Measurements from ENCODE around the gene FAM110D. TPM values are rescaled to one million over a fixed set of nuclear protein-coding genes. Genes with fewer than 3 reads are reported as not detected.

FAM110D gene
- total RNA-seq, 2 experiments from 2014 or later = not detected

DNA sequence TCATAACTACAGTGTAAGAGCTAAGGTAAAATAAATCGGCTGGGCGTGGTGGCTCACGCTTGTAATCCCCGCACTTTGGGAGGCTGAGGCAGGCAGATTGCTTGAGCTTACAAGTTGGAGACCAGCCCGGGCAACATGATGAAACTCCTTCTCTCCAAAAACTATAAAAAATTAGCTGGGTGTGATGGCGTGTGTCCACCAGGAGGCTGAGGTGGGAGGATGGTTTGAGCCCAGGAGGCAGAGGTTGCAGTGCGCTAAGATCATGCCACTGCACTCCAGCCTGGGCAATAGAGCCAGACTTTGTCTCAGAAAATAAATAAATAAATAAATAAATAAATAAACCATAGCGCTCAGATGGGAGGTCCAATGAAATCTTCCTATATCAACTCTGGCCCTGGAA, 16.7 kb upstream of the FAM110D start:
- no peak overlapping the region for H3K27ac Mint-ChIP-seq
- peaks cover 12% of the 10 kb centered on the region for H3K27me3 Mint-ChIP-seq
- no peaks in the 10 kb centered on the region for H3K36me3 Mint-ChIP-seq
- no peak for ATAC-seq
- DNase-seq = peak; percentile 33
- CTCF ChIA-PET = interaction anchor here (0.7 to 5.6 kb wide), 14 partner anchors 13 to 248 kb away, joined by 3 to 181 read pairs (median 4); partner anchors contain the start of genes CEP85, PDIK1L and ZNF593
- H3K4me1 Mint-ChIP-seq = peaks cover 12% of the 10 kb centered on the region
- H3K4me3 Mint-ChIP-seq = no peak overlapping the region
- no peaks in the 10 kb centered on the region for H3K9me3 Mint-ChIP-seq (ENCODE audit: low read depth)

DNA sequence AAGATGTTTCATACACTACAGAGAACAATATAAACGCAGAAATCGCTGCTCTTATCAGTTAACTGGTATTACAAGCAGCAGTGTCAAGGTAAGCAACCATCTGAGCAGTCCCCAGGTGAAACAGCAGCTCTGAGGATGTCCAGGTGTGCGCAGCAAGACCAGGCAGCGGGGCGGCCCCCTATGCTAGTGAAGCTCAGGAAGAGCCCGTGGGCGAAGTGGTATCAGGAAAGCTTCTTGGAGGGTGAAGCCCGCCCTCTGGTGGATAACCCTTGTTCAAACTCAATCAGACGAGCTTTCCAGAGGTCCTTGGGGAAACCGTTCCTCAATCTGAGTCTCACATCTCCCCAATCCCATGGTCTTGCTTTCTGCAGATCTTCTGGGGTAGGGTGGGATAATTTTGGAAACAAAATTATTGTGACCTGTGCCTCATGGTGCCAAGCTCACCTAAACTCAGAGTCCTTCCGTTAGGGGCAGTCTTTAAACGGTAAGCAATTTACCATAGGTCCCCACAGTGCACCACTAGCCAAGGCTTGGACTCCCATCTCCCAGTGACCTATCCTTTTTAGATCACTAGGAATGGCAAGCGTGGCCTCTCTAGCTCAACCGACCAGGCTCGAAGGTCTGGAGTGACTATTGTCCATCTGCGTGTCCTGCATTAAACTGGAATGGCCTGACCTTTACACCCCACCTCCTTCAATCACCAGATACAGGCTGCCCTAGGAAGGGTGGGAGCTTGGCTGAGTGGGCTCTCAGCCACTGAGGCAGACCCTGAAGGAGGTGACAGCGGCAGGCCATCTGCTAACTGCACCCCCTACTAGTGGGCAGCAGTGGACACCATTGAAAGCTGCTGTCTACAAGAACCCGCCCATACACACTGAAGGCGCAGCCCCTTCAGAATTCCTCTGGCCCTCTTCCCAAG, 13.6 kb upstream of the FAM110D start:
- Mint-ChIP-seq H3K4me3 (no peak overlapping the region), H3K27ac (no peak overlapping the region), H3K4me1 (peaks cover 2% of the 10 kb centered on the region), H3K36me3 (no peaks in the 10 kb centered on the region), H3K27me3 (peaks cover 29% of the 10 kb centered on the region), H3K9me3 (ENCODE audit: low read depth) (no peaks in the 10 kb centered on the region)
- DNase-seq = peak; percentile 78
- peak; percentile 90 for ATAC-seq
- CTCF ChIA-PET = interaction anchor here (0.5 to 5.6 kb wide), 46 partner anchors 10 to 628 kb away, joined by 3 to 181 read pairs (median 4); partner anchors contain the start of genes CEP85, HMGN2, PDIK1L and TRIM63

DNA sequence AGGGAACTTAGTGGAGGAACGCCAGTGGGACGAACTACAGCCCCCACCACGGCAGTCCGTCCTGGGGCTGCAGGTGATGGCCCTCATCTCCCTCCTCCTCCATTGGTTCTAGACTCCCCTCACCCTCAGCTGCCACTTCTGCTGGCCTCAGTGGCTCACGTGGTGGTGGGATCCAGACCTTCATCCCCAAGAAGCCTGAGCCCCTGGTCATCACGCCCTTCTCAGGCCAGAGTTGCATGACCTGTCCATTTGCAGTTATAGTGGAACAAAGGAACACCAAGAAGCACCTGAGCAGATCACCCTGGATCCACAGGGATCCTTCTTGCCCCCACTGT, 13.0 kb upstream of the FAM110D start:
- ATAC-seq (no peak), DNase-seq (peak; percentile 25)
- Mint-ChIP-seq H3K27me3 (peaks cover 30% of the 10 kb centered on the region), H3K36me3 (no peaks in the 10 kb centered on the region), H3K27ac (no peak overlapping the region), H3K9me3 (ENCODE audit: low read depth) (no peaks in the 10 kb centered on the region), H3K4me1 (peaks cover 2% of the 10 kb centered on the region), H3K4me3 (no peak overlapping the region)
- CTCF ChIA-PET = interaction anchor here (1.1 to 5.6 kb wide), 26 partner anchors 10 to 249 kb away, joined by 3 to 181 read pairs (median 9); partner anchors contain the start of genes CEP85, PDIK1L, TRIM63 and ZNF593

DNA sequence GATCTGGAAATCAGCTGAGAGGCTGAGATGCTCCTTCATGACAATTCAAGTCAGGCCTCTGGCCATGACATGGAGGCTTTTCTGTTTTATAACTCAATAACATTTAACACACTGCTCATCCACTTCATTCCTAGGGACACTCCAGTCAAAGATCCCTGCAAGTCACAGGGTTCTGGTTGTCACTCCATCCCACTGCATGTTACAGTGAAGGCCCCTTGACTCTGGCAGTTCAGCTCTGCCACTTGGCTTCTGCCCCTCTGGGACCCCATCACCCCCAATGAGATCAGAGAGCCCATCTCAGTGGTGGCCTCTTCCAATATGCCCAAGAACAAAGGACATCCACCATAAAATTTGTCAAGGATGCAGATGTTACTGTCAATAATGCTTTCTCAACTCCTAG, 10.0 kb upstream of the FAM110D start:
- Mint-ChIP-seq H3K27me3 (peaks cover 38% of the 10 kb centered on the region), H3K4me1 (peaks cover 2% of the 10 kb centered on the region), H3K4me3 (no peak overlapping the region), H3K27ac (no peak overlapping the region), H3K9me3 (ENCODE audit: low read depth) (no peaks in the 10 kb centered on the region), H3K36me3 (no peaks in the 10 kb centered on the region)
- ATAC-seq = no peak
- CTCF ChIA-PET = interaction anchor here (1.4 kb wide), 1 partner anchor 113 kb away, joined by 3 read pairs; no protein-coding TSS in a partner anchor
- peak; percentile 33 for DNase-seq

DNA sequence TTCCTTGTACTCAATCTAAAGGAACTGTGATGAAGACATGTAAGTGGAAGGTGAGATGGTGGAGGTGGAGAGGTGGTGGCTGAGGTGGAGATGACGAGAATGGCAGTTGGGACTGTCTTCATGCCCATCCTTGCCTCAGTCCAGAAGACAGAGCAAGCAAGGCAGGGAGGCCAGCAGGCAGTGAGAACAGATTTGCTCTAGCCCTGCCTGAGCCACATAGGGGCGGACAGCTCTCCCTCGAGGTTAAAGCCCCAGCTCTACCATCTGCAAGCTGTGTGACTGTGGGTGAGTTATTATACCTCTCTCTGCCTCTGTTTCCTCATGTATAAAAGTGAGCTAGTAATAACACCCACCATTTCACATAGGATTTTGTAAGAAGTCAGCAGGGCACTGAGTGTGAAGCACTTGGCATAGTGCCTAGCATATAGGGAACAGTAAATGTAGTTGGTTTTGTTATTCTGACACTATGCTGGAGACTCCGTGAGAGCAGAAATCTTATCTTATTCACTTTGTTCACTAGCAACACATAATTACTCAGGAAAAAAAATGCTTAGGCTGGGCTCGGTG, 4.8 kb upstream of the FAM110D start:
- Mint-ChIP-seq H3K4me1 (peaks cover 2% of the 10 kb centered on the region), H3K4me3 (no peak overlapping the region), H3K9me3 (ENCODE audit: low read depth) (no peaks in the 10 kb centered on the region), H3K27me3 (peaks cover 69% of the 10 kb centered on the region), H3K36me3 (no peaks in the 10 kb centered on the region), H3K27ac (no peak overlapping the region)
- DNase-seq (no peak), ATAC-seq (no peak)
- CTCF ChIA-PET = interaction anchor here (4.6 kb wide), 1 partner anchor 9 kb away, joined by 31 read pairs; no protein-coding TSS in a partner anchor

DNA sequence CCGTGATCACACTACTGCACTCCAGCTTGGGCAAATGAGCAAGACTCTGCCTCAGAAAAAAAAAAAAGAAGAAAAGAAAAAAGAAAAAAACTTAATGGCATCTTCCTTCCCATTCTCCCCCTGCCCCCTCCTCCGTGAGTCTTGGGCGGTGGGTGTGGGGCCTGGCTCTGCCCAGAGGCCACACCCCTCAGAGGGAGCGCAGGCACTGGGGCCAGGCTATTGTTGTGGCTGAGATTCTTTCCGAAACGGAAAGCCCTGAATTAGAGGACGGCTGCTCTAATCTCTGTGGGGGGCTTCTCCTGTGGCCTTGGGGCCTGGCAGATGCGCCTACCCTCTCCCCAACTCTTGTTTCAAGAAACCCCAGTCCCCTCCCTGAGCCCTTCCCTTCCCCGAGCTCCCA, 4.1 kb upstream of the FAM110D start:
- DNase-seq = no peak
- Mint-ChIP-seq H3K27ac (no peak overlapping the region), H3K4me3 (no peak overlapping the region), H3K9me3 (ENCODE audit: low read depth) (no peaks in the 10 kb centered on the region), H3K36me3 (no peaks in the 10 kb centered on the region), H3K4me1 (peaks cover 2% of the 10 kb centered on the region), H3K27me3 (peaks cover 70% of the 10 kb centered on the region)
- no peak for ATAC-seq
- CTCF ChIA-PET = interaction anchor here (3.9 to 4.6 kb wide), 2 partner anchors 10 to 15 kb away, joined by 20 to 31 read pairs; partner anchors contain the start of genes C1orf232 and ZNF593

DNA sequence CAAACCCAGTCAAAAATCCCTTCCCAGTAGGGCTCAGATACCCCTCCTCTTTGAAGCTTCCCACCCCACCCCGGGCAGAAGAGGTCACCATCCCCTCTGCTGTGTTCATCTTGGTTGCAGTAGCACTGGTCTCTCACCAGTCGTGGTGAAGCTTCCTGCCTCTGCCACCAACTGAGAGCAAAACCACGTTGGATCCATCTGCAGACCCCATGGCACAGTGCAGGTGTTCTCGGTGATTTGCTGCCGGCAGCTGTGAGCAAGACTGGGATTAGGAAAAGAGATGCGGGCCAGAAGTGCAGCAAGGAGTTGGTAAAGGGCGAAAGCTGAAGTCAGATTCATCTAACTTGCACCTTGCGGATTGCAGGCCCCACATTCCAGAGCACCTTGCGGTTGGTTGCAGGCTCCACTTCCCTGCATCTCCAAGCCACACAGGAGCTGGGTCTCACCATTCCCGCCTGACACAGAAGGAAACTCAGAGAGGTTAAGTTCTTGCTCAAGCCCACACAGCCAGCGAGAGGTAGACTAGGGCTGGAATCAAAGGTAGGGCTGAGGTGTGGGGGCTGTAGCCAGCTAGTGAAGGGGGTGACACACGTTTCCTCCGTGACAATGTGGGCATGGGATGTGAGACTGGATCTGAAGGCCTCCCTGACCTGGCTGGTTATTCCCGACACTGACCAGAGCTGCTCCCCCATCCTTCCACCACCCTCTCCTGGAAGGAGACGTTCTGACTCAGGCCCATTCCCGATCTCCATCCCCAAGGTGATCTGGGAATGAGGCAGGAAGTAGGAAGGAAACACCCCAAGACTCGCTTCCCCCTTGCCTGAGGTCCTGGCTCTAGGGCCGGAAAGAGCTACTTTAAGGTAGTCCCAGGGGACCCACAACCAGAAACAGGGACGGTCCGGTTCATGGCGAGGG, 3.3 kb upstream of the FAM110D start:
- H3K36me3 Mint-ChIP-seq = no peaks in the 10 kb centered on the region
- H3K4me3 Mint-ChIP-seq = no peak overlapping the region
- DNase-seq = no peak
- CTCF ChIA-PET = interaction anchor here (1.1 to 4.6 kb wide), 3 partner anchors 11 to 55 kb away, joined by 3 to 31 read pairs (median 20); partner anchors contain the start of genes C1orf232 and ZNF593
- H3K9me3 Mint-ChIP-seq (ENCODE audit: low read depth) = no peaks in the 10 kb centered on the region
- peaks cover 69% of the 10 kb centered on the region for H3K27me3 Mint-ChIP-seq
- no peak for ATAC-seq
- H3K4me1 Mint-ChIP-seq = peaks cover 2% of the 10 kb centered on the region
- H3K27ac Mint-ChIP-seq = no peak overlapping the region

DNA sequence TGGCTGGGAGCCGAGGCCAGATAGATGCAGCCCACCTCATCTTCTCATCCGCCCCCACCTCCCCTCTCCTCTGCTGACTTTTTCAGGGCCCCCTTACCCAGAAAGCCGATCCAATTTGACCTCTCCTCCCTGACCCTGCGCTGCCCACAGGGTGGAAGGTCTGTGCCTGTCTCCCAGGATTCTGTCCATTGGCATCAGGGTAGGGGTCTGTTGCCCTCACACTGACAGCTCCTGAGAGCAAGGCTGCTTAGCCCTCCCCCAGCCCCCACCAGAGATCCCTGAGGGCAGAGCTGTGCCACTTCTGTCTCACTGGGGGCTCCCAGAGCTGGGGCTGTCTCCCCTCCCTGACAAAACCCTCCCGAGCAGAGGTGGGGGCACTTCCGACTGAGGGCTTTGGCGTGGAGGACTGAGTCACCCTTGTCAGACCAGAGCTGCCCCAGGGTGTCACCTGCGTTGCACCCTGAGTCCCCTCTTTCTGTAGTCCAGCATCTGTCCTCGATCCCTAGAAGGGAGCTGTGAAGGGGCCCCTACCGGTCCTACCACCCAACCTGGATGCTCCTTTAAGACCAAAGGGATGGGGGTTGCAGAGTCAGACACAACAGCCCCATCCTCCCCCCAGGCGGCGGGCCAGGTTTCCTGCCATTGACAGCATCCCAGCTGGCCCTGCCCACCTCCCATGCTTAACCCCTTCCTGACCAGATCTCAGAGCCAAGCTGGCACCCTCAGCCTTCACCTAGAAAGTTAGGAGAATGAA, 2.4 kb upstream of the FAM110D start:
- H3K36me3 Mint-ChIP-seq = no peaks in the 10 kb centered on the region
- no peak overlapping the region for H3K27ac Mint-ChIP-seq
- peaks cover 71% of the 10 kb centered on the region for H3K27me3 Mint-ChIP-seq
- ATAC-seq (peak; percentile 9), DNase-seq (no peak)
- H3K4me1 Mint-ChIP-seq = peaks cover 2% of the 10 kb centered on the region
- no peak overlapping the region for H3K4me3 Mint-ChIP-seq
- CTCF ChIA-PET = interaction anchor here (1.1 to 4.6 kb wide), 5 partner anchors 12 to 261 kb away, joined by 3 to 31 read pairs (median 4); partner anchors contain the start of genes C1orf232 and ZNF593
- no peaks in the 10 kb centered on the region for H3K9me3 Mint-ChIP-seq (ENCODE audit: low read depth)

DNA sequence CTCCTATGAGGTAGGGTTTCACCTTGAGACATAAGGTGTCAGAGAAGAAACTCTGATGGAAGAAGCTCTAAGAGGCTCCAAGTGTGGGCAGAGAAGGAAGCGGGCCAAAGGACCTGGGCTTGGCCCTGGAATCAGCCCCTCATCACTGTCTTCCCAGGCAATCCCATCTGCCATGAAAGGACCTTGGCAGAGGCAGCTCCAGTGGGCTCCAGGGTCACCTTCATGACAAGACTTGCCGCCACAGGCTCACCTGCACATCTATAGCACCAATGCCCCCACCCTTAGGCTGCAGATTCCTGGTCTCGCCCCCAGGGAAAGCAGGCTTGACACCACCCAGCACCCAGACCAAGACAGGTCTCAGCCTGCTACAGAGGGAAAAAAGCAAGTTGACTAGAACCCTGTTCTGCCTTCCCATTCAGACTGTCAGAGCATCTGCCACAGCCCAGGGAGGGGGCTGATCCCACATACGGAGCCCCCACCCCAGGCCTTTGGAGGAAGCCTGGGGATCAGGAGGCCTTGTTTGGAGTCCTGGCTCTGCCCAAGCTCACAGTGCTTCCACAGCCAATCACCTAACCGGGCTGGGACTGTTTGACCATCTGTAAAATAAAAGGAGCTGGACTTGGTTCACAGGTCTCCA, 490 bp upstream of the FAM110D start:
- peaks cover 75% of the 10 kb centered on the region for H3K27me3 Mint-ChIP-seq
- ATAC-seq (no peak), DNase-seq (no peak)
- CTCF ChIA-PET = interaction anchor here (0.7 to 4.6 kb wide), 7 partner anchors 11 to 257 kb away, joined by 3 to 31 read pairs (median 3); partner anchors contain the start of genes C1orf232 and ZNF593
- no peak overlapping the region for H3K4me3 Mint-ChIP-seq
- H3K9me3 Mint-ChIP-seq (ENCODE audit: low read depth) = no peaks in the 10 kb centered on the region
- peaks cover 6% of the 10 kb centered on the region for H3K4me1 Mint-ChIP-seq
- no peak overlapping the region for H3K27ac Mint-ChIP-seq
- no peaks in the 10 kb centered on the region for H3K36me3 Mint-ChIP-seq

DNA sequence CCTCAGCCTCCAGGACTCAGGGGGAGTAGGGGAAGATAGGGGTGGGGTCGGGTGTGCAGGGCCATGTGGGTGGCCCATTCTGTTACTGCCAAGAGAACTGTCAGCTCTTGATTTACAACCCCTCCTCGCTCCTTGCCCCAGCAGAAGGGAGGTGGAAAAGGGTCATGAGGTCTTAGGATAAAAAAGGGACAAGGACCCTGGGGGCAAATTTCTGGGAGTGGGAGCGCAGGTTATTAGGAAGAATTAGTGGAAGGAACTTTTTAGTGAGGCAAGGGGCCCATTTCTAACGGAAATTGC, 812 bp downstream of the FAM110D start:
- Mint-ChIP-seq H3K4me1 (peaks cover 10% of the 10 kb centered on the region), H3K27ac (no peak overlapping the region), H3K4me3 (no peak overlapping the region), H3K36me3 (no peaks in the 10 kb centered on the region), H3K27me3 (peaks cover 72% of the 10 kb centered on the region), H3K9me3 (ENCODE audit: low read depth) (no peaks in the 10 kb centered on the region)
- CTCF ChIA-PET = interaction anchor here (3.8 kb wide), 1 partner anchor 14 kb away, joined by 14 read pairs; no protein-coding TSS in a partner anchor
- ATAC-seq (no peak), DNase-seq (no peak)

DNA sequence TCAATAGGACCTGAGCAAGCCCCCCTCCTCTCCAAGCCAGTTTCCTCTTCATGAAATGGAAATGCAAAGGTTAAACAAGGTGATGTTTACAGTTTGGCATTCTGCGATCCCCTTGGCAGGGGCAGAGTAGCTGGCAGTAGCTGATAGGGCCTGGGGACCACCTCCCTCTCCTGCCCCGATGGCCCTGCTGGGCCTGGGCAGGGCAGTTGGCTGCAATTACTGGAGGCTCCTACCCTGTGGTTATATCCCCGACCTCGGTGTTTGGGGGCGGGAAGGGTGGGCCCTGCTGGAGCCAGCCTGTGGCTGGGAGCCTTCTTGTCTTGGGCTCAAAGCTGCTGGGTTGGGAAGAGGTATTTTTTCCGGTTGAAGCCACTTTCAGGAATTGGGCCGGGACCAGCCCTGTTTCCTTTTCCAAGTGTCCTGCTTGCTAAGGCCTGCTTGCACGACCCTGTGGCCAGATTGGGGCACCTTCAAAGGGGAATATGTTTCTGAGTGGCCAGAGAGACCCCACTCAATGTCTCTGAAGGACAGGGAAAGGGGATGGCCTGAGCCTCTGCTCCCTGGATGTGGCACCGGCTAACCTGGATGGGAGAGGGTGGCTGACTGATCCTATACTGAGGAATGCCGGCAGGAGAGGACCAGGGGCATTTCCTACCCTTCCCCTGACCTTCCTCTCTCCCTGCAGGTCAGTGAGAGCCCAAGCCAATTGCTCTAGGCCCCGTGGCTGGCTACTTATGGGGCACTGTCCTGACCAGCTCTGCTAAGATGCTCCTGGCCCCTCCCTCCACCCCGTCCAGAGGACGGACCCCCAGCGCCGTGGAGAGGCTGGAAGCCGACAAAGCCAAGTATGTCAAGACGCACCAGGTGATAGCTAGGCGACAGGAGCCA, 1.9 kb downstream of the FAM110D start:
- no peak overlapping the region for H3K4me3 Mint-ChIP-seq

More for the DNA sequence above, 1.9 kb downstream of the FAM110D start:
- CTCF ChIA-PET = interaction anchor here (0.6 to 3.8 kb wide), 7 partner anchors 9 to 124 kb away, joined by 3 to 14 read pairs (median 4); partner anchors contain the start of genes ZNF593 and ZNF593OS
- H3K27me3 Mint-ChIP-seq = peaks cover 73% of the 10 kb centered on the region
- no peaks in the 10 kb centered on the region for H3K36me3 Mint-ChIP-seq
- H3K9me3 Mint-ChIP-seq (ENCODE audit: low read depth) = no peaks in the 10 kb centered on the region
- H3K27ac Mint-ChIP-seq = no peak overlapping the region
- peaks cover 18% of the 10 kb centered on the region for H3K4me1 Mint-ChIP-seq
- ATAC-seq = no peak
- DNase-seq = no peak
